GM12878 (cell line): Measurements from ENCODE around the gene DARS1. TPM values are rescaled to one million over a fixed set of nuclear protein-coding genes. Genes with fewer than 3 reads are reported as not detected.

Experiments used
- ATAC-seq: fragments of 200-7000 bp; cut with Tn5 transposase; 3 replicates; pipeline ENCODE4 v1.9.1; 2020; ENCODE audit warnings: mild to moderate bottlenecking, moderate library complexity
- BruUV-seq: library from RNA; stranded (reverse); fragments of 400-500 nt; replicated peaks from 2 replicates; lab custom pipeline; 2021; lab: Mats Ljungman, UMichigan
- CTCF ChIA-PET: fragments of 300-600 bp; sonication (Branson Sonifier 250); formaldehyde crosslinking; extraction: SDS; loops from one replicate; lab custom pipeline; 2021; ENCODE audit warnings: inconsistent platforms; lab: Yijun Ruan, JAX
- POLR2A ChIA-PET: fragments of 350-600 bp; formaldehyde crosslinking; extraction: SDS; loops from one replicate; lab custom pipeline; 2021; ENCODE audit warnings: inconsistent platforms; lab: Charles Lee
- RAD21 ChIA-PET: fragments of 300-600 bp; sonication (Branson Sonifier 250); formaldehyde crosslinking; loops from one replicate; lab custom pipeline; 2023; ENCODE audit warnings: antibody characterized with exemption; ENCODE audit not compliant: unreplicated experiment; lab: Charles Lee
- SMC1A ChIA-PET: fragments of 300-600 bp; sonication (Branson Sonifier 250); formaldehyde crosslinking; loops from one replicate; lab custom pipeline; 2023; ENCODE audit not compliant: unreplicated experiment, uncharacterized antibody; lab: Charles Lee
- DNase-seq: peaks from one replicate; pipeline ENCODE4 v3.0.0-alpha.2; 2011; ENCODE audit warnings: low read depth, low spot score
- FAIRE-seq: peaks from 3 replicates; lab custom pipeline; 2011; peaks lifted over from hg19 to GRCh38; lab: Jason Lieb, UNC
- H2AFZ ChIP-seq: 2 replicates; pipeline ENCODE4 v1.6.0; 2011; ENCODE audit warnings: low read depth, low read length, control low read depth; ENCODE audit not compliant: control insufficient read depth
- H3K27ac ChIP-seq: 2 replicates; pipeline ENCODE4 v1.5.1; 2011; ENCODE audit warnings: control low read depth; ENCODE audit not compliant: control insufficient read depth, insufficient read depth
- H3K27me3 ChIP-seq, 2 experiments: replicated peaks in 1 of 2; 2 replicates each; pipeline versions ENCODE4 v1.6.0 to v1.6.1; 2011; ENCODE audit warnings: low read length in 1 of 2; ENCODE audit not compliant: control insufficient read depth in 2 of 2, insufficient read depth in 2 of 2
- H3K36me3 ChIP-seq, 2 experiments: 2 replicates each; pipeline ENCODE4 v1.5.1; 2011; ENCODE audit warnings: low read length in 1 of 2; ENCODE audit not compliant: control insufficient read depth in 2 of 2, insufficient read depth in 2 of 2
- H3K4me1 ChIP-seq: 2 replicates; pipeline ENCODE4 v1.6.1; 2011; ENCODE audit warnings: mild to moderate bottlenecking, low read length, moderate library complexity, mixed read lengths; ENCODE audit not compliant: control insufficient read depth, insufficient read depth
- H3K4me2 ChIP-seq: 2 replicates; pipeline ENCODE4 v1.6.0; 2011; ENCODE audit warnings: control low read depth; ENCODE audit not compliant: control insufficient read depth, insufficient read depth
- H3K4me3 ChIP-seq: fragments of 200-600 bp; sonication (generic); 2 replicates; pipeline ENCODE4 v1.5.1; 2016
- H3K79me2 ChIP-seq: 2 replicates; pipeline ENCODE4 v1.6.0; 2011; ENCODE audit warnings: low read length; ENCODE audit not compliant: control insufficient read depth, insufficient read depth
- H3K9ac ChIP-seq: 2 replicates; pipeline ENCODE4 v1.8.0; 2011; ENCODE audit warnings: low read length, control low read depth, mixed read lengths; ENCODE audit not compliant: control insufficient read depth, insufficient read depth
- H3K9me3 ChIP-seq: replicated peaks from 3 replicates; pipeline ENCODE4 v1.5.1; 2011; ENCODE audit warnings: mild to moderate bottlenecking, low read length; ENCODE audit not compliant: control insufficient read depth, insufficient read depth
- H4K20me1 ChIP-seq: 2 replicates; pipeline ENCODE4 v1.6.0; 2011; ENCODE audit not compliant: control insufficient read depth, insufficient read depth
- BCL11A ChIP-seq: IDR thresholded peaks from 2 replicates; pipeline ENCODE4 v1.6.1; 2011; ENCODE audit warnings: low read depth, low read length
- CBX5 ChIP-seq: sonication (generic); IDR thresholded peaks from 2 replicates; pipeline ENCODE4 v1.6.1; 2016; ENCODE audit warnings: low read depth, moderate library complexity, mild to moderate bottlenecking, inconsistent platforms
- GATAD2B ChIP-seq: fragments of 450-650 bp; conservative IDR thresholded peaks from 2 replicates; pipeline ENCODE4 v1.6.1; 2017; ENCODE audit warnings: low read depth, mild to moderate bottlenecking, moderate library complexity
- KDM1A ChIP-seq: fragments of 200-600 bp; sonication (generic); IDR thresholded peaks from 2 replicates; pipeline ENCODE4 v1.6.1; 2016; ENCODE audit warnings: borderline replicate concordance
- MYB ChIP-seq: fragments of 150-350 bp; IDR thresholded peaks from 2 replicates; pipeline ENCODE4 v1.6.1; 2014; ENCODE audit warnings: mild to moderate bottlenecking, low read depth, low read length, borderline replicate concordance
- NFYA ChIP-seq: IDR thresholded peaks from 2 replicates; pipeline ENCODE4 v1.6.1; 2011; ENCODE audit warnings: low read depth, mild to moderate bottlenecking, low read length, improper control_type of control experiment, borderline replicate concordance
- NR2C2 ChIP-seq: IDR thresholded peaks from 2 replicates; pipeline ENCODE4 v1.6.1; 2011; ENCODE audit warnings: borderline replicate concordance, low read depth; ENCODE audit not compliant: control insufficient read depth, insufficient read length
- POU2F2 ChIP-seq: IDR thresholded peaks from 3 replicates; pipeline ENCODE4 v1.6.1; 2011; ENCODE audit warnings: low read depth, mild to moderate bottlenecking, low read length, borderline replicate concordance
- TARDBP ChIP-seq: IDR thresholded peaks from 2 replicates; pipeline ENCODE4 v1.6.1; 2016; ENCODE audit warnings: borderline replicate concordance
- TBL1XR1 ChIP-seq: IDR thresholded peaks from 2 replicates; pipeline ENCODE4 v1.6.1; 2012; ENCODE audit warnings: low read depth, low read length, improper control_type of control experiment
- TCF7 ChIP-seq: IDR thresholded peaks from 2 replicates; pipeline ENCODE4 v1.6.1; 2014; ENCODE audit warnings: antibody characterized with exemption, borderline replicate concordance
- ZNF24 ChIP-seq: fragments of 450-650 bp; IDR thresholded peaks from 2 replicates; pipeline ENCODE4 v1.6.1; 2017; ENCODE audit warnings: antibody characterized with exemption, mild to moderate bottlenecking
- ZNF274 ChIP-seq: IDR thresholded peaks from one replicate; pipeline ENCODE4 v1.8.0; 2011; ENCODE audit not compliant: insufficient read length, insufficient read depth
- ZZZ3 ChIP-seq: IDR thresholded peaks from 2 replicates; pipeline ENCODE4 v1.6.1; 2011; ENCODE audit warnings: low read depth; ENCODE audit not compliant: control insufficient read depth, insufficient read length
- WGBS: methylation state at CpG from one replicate; pipeline ENCODE4 v1.1.6; 2016; ENCODE audit warnings: low lambda C conversion rate; ENCODE audit not compliant: insufficient replicate concordance, insufficient coverage; ENCODE audit errors: missing lambda C conversion rate; 5-methylcytosine and 5-hydroxymethylcytosine counted together
- in situ Hi-C: fragments of 300-500 bp; cut with MboI; formaldehyde crosslinking; loops from 9 replicates; pipeline ENCODE4 v1.14.3; 2018; ENCODE audit warnings: mixed read lengths
- intact Hi-C: fragments of 100-400 bp; cut with micrococcal nuclease; formaldehyde crosslinking; loops from one replicate; pipeline ENCODE4 v1.14.2; 2022; ENCODE audit not compliant: unreplicated experiment
- polyA plus RNA-seq, 11 experiments: library from polyadenylated mRNA; depleted of rRNA in 4 of 11; unstranded in 6 of 11; stranded (reverse) in 5 of 11; fragments of >200 nt; fragmentation: Nextera tagmentation in 4 of 11; fragmentation: Illumina TruSeq in 1 of 11; extraction: Ambion mirVana in 4 of 11; extraction: Trizol in 1 of 11; gene quantifications; 1 replicate in 1 of 11; 2 replicates in 10 of 11; pipeline versions ENCODE4 v1.2.1 to v1.2.3, GENCODE V29; 2011 to 2016; ENCODE audit warnings: inconsistent platforms in 2 of 11, missing spikeins in 2 of 11, low read depth in 1 of 11
- total RNA-seq, 4 experiments: library from RNA; depleted of rRNA in 3 of 4; stranded (reverse); fragments of >200 nt in 3 of 4; fragmentation: Illumina TruSeq in 1 of 4; extraction: Trizol in 1 of 4; gene quantifications; 2 replicates each; pipeline versions ENCODE4 v1.2.1 to v1.2.3, GENCODE V29; 2013 to 2021
- TF ChIP-seq, protein P1 (sequence below): fragments of 450-650 bp; IDR thresholded peaks from 2 replicates; pipeline ENCODE4 v1.6.1; 2016; ENCODE audit warnings: mild to moderate bottlenecking
- TF ChIP-seq, protein P2 (sequence below): IDR thresholded peaks from 2 replicates; pipeline ENCODE4 v1.6.1; 2012; ENCODE audit warnings: mild to moderate bottlenecking, low read depth, low read length
- TF ChIP-seq, protein P3 (sequence below): IDR thresholded peaks from 2 replicates; pipeline ENCODE4 v1.6.1; 2012; ENCODE audit warnings: low read depth, low read length, improper control_type of control experiment

The DARS1 gene
- total and polyA plus RNA-seq, 10 of the 15 experiments (the other 5 are each of a cell fraction or from before 2014, with no cell fraction given) = 91.0 to 387 (median 137) TPM

DNA sequence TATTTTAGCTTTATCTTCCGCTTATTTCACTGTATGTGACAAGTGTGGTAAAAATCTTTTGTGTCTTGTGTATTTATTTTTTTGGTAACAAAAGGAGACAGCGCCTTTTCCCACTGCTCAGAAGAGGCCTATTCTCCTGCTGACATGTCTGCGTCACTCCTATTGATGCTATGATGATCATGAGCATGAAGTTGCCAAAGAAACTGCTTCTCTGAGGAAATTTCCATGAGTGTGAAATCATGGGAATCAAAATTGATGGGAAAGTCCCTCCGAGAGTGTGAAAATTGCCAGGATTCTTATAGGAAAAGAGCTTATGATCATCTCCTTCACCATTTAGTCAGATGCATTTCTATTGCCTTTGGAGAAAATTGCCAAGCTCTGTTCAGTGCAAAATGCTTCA lies 36.5 kb upstream of the DARS1 start:
- ChIA-PET SMC1A (interaction anchor here (0.8 to 25.6 kb wide), 18 partner anchors 8 to 360 kb away, joined by 3 to 961 read pairs (median 5); partner anchors contain the start of gene DARS1), RAD21 (interaction anchor here (1.1 to 10.0 kb wide), 10 partner anchors 11 to 108 kb away, joined by 3 to 182 read pairs (median 6); no protein-coding TSS in a partner anchor), CTCF (interaction anchor here (0.6 to 2.2 kb wide), 8 partner anchors 20 to 580 kb away, joined by 3 to 8 read pairs (median 4); no protein-coding TSS in a partner anchor), POLR2A (interaction anchor here (0.7 to 2.9 kb wide), 7 partner anchors 9 to 37 kb away, joined by 3 to 16 read pairs (median 6); no protein-coding TSS in a partner anchor)
- Histone ChIP-seq H3K36me3 (no peaks in the 10 kb centered on the region), H3K79me2 (no peaks in the 10 kb centered on the region), H3K4me1 (peaks cover 8% of the 10 kb centered on the region), H3K4me3 (no peak overlapping the region), H3K27ac (no peak overlapping the region), H4K20me1 (no peaks in the 10 kb centered on the region), H3K9me3 (no peaks in the 10 kb centered on the region), H3K4me2 (no peak overlapping the region), H3K27me3 (no peaks in the 10 kb centered on the region), H3K9ac (no peak overlapping the region), H2AFZ (no peak overlapping the region)
- in situ Hi-C loops (no loop called here), intact Hi-C loops (no loop called here)
- WGBS = 84% methylated on average over 4 of the region's 4 CpGs
- no TSS peak for BruUV-seq
- TF ChIP-seq ZNF24 (no peak), NFYA (no peak), BCL11A (no peak), ZNF274 (no peak), ZZZ3 (no peak), POU2F2 (no peak), TARDBP (no peak), CBX5 (no peak), TCF7 (no peak), KDM1A (no peak), MYB (no peak), TBL1XR1 (no peak), GATAD2B (no peak), NR2C2 (no peak)
- TF ChIP-seq, protein P1, sequence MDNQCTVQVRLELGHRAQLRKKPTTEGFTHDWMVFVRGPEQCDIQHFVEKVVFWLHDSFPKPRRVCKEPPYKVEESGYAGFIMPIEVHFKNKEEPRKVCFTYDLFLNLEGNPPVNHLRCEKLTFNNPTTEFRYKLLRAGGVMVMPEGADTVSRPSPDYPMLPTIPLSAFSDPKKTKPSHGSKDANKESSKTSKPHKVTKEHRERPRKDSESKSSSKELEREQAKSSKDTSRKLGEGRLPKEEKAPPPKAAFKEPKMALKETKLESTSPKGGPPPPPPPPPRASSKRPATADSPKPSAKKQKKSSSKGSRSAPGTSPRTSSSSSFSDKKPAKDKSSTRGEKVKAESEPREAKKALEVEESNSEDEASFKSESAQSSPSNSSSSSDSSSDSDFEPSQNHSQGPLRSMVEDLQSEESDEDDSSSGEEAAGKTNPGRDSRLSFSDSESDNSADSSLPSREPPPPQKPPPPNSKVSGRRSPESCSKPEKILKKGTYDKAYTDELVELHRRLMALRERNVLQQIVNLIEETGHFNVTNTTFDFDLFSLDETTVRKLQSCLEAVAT = no peak
- TF ChIP-seq, protein P2, sequence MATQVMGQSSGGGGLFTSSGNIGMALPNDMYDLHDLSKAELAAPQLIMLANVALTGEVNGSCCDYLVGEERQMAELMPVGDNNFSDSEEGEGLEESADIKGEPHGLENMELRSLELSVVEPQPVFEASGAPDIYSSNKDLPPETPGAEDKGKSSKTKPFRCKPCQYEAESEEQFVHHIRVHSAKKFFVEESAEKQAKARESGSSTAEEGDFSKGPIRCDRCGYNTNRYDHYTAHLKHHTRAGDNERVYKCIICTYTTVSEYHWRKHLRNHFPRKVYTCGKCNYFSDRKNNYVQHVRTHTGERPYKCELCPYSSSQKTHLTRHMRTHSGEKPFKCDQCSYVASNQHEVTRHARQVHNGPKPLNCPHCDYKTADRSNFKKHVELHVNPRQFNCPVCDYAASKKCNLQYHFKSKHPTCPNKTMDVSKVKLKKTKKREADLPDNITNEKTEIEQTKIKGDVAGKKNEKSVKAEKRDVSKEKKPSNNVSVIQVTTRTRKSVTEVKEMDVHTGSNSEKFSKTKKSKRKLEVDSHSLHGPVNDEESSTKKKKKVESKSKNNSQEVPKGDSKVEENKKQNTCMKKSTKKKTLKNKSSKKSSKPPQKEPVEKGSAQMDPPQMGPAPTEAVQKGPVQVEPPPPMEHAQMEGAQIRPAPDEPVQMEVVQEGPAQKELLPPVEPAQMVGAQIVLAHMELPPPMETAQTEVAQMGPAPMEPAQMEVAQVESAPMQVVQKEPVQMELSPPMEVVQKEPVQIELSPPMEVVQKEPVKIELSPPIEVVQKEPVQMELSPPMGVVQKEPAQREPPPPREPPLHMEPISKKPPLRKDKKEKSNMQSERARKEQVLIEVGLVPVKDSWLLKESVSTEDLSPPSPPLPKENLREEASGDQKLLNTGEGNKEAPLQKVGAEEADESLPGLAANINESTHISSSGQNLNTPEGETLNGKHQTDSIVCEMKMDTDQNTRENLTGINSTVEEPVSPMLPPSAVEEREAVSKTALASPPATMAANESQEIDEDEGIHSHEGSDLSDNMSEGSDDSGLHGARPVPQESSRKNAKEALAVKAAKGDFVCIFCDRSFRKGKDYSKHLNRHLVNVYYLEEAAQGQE = no peak
- TF ChIP-seq, protein P3, sequence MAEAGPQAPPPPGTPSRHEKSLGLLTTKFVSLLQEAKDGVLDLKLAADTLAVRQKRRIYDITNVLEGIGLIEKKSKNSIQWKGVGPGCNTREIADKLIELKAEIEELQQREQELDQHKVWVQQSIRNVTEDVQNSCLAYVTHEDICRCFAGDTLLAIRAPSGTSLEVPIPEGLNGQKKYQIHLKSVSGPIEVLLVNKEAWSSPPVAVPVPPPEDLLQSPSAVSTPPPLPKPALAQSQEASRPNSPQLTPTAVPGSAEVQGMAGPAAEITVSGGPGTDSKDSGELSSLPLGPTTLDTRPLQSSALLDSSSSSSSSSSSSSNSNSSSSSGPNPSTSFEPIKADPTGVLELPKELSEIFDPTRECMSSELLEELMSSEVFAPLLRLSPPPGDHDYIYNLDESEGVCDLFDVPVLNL = no peak
- no peak for ATAC-seq
- DNase-seq = no peak
- FAIRE-seq = no peak
